NCI-H748 treated with DMSO at 0.1 percent for 48 hours (cell line): ENCODE measurements around the gene CCDC170.

Experiments used
- DNase-seq: peaks from one replicate; lab custom pipeline; 2025; lab: John Stamatoyannopoulos, UW

The CCDC170 gene

DNA sequence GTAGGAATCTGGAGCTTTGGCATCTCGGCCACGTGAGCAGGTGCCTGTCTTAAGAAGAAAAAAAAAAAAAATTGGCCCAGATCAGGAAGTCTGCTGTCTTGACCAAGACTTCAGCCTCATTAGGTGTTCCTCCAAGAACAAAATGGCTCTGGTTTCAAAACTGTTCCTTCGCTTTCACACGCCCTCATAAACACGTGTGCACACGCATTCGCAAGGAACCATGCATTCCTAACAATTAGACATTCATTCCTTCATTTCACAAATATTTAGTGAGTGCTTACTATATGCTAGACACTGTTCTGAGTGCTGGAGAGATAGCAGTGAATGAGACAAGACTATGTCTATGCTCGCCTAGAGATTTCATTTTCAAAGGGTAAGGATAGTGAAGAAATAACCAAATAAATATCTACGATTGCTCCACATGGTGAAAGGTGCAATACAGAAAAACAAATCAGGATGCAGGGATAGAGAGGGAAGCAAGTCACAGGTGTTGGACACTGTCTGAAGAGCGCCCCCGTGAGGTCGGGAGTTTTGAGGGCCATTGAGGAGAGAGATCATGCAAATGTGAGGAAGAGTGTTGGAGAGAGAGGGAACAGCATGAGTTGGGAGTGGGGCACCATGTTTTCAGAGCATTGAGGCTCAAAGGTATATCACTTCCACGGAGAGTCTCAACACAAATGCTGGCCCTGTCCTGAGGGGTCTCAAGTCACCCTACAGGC, 53.3 kb downstream of the CCDC170 start:
- DNase-seq = no peak

DNA sequence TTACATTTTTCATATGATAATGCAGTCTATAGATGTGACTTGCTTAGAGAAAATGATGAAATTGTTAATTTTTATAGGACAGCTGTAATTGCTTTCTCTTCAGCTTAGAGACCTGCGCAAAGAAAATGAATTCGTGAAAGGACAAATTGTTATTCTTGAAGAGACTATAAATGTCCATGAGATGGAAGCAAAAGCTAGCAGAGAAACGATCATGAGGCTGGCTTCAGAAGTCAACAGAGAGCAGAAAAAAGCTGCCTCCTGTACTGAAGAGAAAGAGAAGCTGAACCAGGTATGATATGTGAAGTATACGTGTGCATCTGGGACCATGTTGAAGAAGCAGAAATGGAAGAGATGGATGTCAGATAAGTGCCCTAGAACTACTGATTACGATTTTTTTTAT, 54.4 kb downstream of the CCDC170 start:
- DNase-seq = no peak

DNA sequence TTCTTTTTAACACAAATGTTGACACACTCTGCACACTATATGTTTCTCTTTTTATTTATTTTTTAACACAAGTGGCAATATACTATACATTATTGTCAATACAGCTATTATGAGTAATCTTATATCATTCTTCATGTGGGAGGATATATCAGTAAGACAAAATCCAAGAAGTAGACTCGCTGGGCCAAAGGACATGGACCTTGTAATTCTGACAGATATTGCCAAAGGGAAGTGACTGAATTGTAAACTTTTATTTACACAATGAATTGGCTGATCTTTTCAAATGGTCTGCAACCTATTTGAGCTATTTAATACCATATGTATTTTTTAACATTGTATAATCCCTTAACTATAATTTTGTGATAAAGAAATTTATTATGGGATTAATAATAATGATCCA, 56.0 kb downstream of the CCDC170 start:
- DNase-seq = no peak

DNA sequence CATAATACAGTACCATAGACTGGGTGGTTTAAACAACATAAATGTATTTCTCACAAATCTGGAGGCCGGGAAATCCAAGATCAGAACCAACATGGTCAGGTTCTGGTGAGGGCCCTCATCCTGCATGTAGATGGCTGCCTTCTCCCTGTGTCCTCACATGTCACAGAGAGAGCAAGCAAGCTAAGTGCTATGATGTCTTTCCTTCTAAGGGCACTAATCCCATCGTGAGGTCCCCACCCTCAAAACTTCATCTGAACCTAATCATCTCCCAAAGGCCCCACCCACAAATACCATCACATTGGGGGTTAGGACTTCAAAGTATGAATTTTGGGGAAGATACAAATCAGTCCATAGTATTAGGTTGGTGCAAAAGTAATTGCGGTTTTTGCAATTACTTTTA, 56.8 kb downstream of the CCDC170 start:
- DNase-seq = no peak

DNA sequence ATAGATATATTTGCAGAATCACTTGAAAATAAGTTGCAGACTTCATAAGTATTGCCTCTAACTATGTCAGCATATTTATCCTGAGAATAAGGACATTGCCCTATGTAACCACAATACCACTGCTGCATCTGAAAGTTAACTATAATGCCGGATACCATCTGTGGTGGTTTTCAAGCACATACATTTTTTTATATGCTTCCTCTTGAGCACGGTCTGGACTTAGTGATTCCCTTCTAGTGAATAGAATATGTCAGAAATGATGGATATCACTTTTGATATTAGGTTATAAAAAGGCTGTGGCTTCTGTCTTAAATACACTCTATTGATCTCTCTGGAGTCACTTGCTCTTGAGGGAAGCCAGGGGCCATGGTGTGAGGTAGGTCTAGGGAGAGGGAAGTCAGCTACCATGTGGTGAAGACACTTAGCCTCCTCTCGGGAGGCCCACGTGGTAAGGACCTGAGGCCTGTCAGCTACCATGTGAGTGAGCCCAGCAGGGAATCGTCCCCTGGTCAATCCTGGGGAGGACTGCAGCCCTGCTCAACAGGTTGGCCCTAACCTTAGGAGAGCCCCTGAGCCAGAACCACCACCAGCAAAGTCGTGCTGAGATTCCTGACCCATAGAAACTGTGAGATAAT, 57.5 kb downstream of the CCDC170 start:
- DNase-seq = no peak

DNA sequence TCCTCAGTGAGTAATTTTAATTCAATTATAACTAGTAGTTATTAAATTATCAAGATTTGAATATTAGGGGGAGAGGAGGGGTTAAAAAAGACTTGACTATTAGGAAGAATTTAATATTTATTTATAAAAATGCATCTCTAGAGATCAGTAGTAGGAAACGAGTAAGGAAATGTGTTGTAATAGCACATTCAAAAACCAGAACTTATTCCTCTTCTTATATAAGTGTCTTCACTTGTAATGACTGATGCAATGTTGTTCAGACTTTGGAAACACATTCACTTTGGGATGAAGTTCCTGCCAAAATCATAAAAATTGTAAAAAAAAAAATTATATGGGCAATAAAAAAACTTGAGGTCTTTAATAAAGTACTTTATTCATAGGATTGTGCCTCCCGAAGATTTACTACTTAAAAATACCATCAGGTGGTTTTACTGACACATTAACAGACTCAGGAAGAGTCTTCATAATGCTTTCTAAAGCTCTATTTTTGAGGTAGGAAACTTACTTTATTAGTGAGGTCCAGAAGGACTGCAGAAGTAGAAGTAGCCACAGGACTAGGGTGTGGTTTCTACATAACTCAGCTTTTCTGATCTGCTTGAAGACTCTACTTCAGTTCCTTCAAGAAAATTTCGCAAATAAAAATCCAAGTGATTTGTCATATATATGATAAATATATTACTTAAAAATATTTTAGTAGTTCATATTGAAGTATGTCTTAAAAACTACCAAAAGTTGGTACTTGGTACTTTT, 59.8 kb downstream of the CCDC170 start:
- no peak for DNase-seq

DNA sequence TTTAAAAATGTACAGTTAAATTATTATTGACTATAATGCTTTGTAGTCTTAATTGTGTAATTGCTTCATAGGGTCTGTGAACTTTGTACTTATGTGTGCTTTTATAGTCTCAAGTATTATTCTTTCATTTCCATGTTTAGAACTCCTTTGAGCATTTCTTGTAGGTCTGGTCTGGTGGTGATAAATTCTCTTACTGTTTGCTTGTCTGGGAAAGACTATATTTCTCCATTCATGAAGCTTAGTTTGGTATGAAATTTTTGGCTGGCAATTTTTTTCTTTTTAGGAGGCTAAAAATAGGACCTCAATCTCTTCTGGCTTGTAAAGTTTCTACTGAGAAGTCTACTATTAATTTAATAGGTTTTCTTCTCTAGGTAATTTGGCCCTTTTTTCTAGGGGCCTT, 67.4 kb downstream of the CCDC170 start:
- no peak for DNase-seq

DNA sequence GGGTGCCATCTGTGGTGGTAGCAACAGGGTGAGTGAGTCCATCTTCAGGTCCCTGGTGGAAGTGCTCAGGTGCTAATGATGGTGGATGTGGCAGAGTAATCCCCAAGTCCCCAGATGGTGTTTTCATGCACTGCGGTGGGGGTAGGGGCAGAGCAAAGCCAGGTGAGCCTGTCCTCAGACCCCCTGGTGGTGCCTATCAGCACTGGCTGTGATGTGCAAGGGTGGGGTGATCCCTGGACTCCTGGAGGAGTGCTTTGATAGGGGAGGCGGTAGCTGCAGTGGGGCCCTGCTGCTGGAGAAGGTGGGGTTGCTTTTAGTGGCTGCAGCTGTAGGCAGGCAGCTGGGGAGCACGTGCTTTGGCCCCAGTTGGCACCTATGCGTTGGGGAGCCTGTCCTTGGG, 70.8 kb downstream of the CCDC170 start:
- DNase-seq = no peak

DNA sequence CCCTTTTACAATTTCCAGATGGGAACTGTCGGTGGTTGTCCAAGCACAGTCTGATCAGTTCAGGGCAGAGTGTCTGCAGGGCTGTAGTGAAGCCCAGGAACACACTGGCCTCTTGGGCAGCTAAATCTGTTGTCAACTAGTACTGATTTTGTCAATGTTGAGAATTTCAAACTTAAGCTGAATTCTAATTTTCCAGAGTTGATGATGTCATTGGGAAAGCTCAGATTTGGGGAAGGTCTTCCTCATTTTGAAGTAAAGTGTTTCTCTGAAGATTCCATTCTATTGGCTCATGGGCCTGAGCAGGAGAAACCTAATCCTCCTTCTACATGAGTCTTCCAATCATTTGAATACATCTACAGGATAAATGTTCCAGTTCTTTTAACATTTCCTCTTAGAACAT, 72.1 kb downstream of the CCDC170 start:
- no peak for DNase-seq

DNA sequence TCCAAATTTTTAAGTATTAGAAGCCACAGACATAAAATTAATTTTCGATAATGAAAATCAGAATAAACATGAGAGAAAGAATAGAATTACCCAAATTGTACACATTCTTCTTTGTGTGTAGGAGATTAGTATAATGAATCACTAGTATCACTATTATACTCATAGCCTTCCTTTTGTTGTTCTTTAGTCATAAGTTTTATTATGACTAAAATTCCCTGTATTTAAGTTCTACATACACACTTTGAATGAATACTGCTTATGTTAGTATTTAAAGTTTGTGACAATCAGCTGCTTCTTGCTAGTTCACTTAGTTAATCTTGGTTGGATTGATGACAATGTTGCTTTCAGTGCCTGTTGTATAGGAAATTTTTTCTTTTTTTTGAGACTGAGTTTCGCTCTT, 72.7 kb downstream of the CCDC170 start:
- no peak for DNase-seq

DNA sequence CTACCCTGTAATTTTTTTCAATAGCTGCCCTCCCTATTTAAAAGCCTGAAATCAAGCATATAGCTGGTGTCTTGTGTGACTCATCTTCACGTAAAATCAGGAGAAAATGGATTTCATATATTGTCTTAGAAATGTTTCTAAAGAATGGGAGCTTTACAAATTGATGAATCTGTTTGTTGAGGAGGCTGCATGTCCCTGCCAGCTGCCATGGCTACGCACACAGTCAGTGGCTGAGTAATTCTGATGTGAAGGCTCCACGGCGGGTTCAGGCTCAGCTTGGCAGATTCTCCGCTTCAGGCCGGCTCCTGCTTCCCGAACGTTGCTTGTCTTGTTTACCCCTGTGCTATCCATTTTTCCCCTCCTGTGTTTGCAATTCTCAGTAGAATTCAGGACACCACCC, 82.8 kb downstream of the CCDC170 start:
- peak; percentile 16 for DNase-seq

DNA sequence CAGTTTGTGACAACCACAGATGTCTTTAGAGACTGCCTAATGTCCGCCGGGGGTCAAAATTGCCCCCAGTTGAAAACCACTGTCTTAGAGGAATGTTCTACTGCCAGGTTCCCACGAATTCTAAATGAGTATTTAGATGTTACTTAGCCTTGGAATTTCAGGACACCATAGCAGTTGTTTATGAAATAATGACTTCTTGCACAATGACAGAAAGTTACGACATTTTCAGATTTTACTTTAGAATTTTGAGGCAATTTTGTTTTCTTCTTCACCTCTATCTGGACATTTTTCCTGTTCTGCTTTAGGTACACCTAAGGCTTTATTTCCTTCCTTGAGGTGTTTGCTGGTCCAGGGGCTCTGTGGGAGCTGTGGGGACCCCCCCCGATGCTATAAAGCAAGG, 83.4 kb downstream of the CCDC170 start:
- no peak for DNase-seq

DNA sequence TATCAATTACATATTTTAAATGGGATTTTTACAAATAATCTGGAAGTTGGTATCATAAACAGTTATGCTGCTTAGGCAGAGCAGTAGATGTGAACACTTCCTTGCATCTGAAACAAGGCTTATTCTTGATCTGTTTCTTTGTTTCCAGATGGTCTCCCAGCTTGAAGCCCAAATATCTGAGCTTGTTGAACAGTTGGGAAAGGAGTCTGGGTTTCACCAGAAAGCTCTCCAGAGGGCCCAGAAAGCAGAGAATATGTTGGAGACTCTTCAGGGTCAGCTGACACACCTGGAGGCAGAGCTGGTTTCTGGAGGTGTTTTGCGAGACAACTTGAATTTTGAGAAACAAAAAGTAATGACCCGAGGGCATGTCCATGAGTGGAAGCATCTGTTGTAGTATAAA, 91.9 kb downstream of the CCDC170 start:
- no peak for DNase-seq

DNA sequence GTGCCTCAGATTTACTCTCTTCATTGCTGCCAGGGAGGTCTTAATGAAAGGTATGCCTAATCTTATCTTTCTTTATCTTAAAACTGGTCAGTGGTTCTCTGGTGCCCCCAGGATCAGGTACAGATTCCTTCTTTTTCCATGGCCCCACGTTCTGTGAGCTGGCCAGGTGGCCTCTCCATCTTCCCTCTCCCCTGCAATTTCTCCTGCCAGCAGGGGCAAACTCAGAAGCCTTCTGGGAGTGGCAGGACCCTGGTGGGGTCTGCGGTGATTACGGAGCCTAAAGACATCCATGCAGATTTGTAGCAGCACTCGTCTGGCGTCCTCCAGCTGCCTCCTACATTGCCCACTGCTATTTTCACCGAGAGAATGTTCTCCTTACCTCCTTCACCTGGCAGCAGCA, 95.8 kb downstream of the CCDC170 start:
- no peak for DNase-seq

DNA sequence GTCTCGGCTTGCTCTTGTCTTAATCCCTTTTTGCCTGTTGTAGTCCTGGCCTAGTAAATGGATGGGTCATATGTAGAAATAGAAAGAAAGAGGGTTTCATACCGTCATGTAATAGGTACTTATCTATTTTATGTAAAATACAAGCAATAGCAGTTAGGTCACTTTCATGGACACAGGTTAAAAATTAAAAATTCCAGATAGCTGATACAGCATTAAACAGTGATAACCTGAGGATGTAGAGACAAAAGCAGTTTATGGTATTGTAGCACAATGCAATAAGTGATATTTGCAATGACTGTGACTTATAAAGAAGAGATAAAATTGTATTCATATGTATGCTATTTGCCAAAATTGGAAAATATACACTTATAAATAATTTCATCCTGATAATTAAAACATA, 96.9 kb downstream of the CCDC170 start:
- no peak for DNase-seq

DNA sequence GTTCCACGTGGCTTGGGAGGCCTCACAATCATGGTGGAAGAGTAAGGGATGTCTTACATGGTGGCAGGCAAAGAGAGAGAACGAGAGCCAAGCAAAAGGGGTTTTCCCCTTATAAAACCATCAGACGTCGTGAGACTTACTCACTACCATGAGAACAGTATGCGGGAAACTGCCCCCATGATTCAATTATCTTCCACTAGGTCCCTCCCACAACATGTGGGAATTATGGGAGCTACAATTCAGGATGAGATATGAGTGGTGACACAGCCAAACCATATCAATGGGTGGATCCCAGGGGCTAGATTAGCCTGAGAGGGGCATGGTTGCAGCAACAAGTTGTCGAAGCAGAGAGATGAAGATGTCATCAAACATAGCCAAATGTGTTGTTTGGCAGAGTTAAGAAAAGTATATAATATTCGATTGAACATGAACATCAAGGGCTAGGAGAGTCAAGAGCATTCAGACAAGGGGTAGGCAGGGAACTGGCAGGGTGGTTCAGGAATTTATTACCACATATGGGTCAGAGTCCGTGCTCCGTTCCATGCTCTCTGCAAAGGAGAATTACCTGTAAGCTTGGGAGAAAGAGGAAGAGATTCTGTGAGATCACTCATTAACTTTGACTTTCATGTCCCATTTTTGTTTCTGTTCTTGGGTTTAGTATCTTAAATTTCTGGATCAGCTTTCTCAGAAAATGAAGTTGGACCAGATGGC, 98.8 kb downstream of the CCDC170 start:
- DNase-seq = no peak

DNA sequence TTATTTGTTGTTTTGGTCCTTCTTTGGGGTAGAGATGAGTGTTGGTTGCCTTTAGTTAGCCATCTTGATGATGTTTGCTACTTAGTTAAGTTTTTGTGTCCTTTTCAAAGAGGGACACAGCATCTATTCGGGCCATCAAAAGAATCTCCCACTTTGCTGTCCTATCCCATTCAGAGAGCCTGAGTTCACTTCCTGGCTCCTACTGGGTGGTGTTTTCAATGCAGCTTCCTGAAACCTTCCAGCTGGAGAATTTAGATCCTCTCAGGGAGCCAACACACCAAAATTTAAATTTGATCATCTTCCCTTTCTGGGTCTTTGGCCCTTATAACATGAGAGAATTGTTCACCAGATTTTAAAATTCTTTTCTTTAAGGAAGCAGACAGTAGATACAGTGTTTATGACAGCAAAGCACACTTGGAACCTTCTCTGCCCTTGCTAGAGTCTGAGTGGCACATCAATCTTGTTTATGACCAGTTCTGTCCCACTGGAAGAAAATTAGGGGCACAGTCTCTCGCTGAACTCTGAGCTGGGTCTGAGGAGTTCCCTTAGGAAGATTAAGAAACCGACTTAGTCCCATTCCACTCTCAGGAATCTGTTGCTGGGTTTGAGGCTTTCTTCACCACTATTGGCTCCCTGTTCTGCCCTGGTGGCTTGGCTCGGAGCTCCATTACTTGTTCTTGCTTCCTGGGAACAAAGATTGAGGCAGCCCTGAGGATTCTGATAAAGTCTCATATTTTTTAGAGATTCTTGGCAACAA, 115.5 kb downstream of the CCDC170 start:
- DNase-seq = no peak

DNA sequence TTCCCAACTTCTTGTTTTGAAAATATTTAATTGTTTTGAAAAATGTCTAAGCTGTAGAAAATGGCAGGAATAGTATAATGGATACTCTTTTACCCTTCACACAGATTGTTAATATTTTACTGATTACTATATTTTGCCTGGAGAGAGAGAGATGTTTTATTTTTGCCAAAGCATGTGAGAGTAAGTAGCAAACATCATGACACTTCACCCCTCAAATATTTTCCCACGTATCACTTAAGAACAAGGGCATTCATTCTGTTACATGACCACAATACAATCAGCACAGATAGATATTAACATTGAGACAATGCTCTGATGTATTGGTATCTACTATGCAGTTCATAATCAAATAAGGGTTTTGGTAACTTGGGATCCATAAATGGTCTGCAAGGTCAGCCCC, 116.5 kb downstream of the CCDC170 start:
- no peak for DNase-seq

DNA sequence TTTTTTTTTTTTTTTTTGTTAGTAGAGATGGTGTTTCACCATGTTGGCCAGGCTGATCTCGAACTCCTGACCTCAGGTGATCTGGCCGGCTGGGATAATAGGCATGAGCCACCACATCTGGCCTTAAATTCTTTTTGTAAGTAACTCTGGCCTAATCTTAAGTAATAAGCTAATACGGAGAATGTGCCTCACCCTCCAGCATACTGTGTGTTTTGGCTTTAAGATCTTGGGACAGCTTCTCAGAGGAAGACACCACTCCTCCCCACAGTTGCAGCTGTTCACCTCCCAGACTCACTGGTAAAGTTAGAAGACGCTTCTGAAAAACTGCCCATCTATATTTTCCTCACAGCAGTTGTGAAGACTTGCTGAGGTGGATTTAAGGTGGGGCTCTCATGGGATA, 120.8 kb downstream of the CCDC170 start:
- DNase-seq = no peak

DNA sequence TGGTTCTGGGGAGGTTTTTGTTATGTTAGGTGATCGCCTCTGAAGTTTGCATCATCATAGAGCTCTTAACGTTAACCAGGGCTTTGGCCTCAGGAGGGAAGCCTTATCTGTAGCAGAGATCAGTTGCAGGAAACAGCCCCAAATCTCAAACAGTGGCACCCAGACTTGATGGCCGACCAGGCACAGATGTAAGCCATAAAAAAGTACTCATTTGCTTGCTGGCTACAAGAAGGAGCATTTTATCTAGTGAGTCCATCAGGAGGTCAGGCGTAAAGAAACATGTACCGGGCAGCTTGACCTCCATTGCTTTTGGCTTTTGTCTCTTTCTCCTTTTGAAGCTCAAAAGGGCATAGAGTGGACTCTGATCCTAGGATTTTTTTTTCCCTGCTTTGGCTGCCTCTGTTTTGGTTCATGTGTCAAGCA, 122.3 kb downstream of the CCDC170 start:
- DNase-seq = no peak

DNA sequence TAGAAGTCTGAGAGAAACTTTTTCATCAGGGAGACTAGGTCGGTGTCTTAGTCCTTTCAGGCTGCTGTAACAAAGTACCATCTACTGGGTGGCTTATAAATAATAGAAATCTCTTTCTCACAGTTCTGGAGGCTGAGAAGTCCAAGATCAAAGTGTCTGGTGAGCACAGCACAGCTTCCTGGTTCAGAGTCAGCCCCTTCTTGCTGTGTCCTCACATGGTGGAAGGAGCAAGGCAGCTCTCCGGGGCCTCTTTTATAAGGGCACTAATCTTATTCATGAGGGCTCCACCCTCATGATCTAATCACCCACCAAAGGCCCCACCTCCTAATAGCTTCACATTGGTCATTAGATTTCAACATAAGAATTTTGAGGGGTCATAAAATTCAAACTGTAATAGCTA, 122.8 kb downstream of the CCDC170 start:
- DNase-seq = no peak

DNA sequence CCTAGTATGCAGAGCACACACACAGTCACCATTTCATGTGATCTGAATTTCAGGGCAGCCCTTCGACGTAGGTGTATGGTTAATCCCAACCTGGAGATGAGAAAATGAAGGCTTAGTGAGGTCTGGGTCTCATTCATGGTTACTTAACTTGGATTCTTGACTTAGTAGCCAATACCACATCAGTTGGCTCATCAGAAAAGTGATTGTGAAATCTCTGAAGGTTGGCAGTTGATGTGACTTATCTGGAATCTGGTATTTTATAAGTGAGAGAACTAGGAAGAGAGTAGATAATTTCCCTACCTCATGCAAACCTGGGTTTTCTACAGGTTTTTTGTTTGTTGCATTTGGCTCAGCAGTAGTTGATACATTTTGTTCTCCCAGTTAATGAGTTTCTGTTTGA, 123.7 kb downstream of the CCDC170 start:
- no peak for DNase-seq
